Gastroesophageal sphincter (tissue), 4 donors: Measurements from ENCODE around the gene MUC5AC. TPM values are rescaled to one million over a fixed set of nuclear protein-coding genes. Genes with fewer than 3 reads are reported as not detected.

Experiments used
- ATAC-seq: fragments of 150-250 bp; one replicate; pipeline ENCODE4 v1.9.1; 2016; ENCODE audit warnings: mild to moderate bottlenecking, moderate library complexity
- H3K27ac ChIP-seq, 4 donors: fragments of 200-600 bp; sonication (generic) in 3 of 4; 1 replicate in 3 of 4; 2 replicates in 1 of 4; pipeline ENCODE4 v1.5.1; 2016 to 2019
- H3K27me3 ChIP-seq: fragments of 200-600 bp; sonication (generic); one replicate; pipeline ENCODE4 v1.5.1; 2019
- H3K36me3 ChIP-seq, 2 donors: fragments of 200-600 bp; sonication (generic); one replicate each; pipeline ENCODE4 v1.5.1; 2019; ENCODE audit warnings: control low read depth in 1 of 2
- H3K4me1 ChIP-seq, 3 donors: fragments of 200-600 bp; sonication (generic); 1 replicate in 2 of 3; 2 replicates in 1 of 3; pipeline ENCODE4 v1.5.1; 2016 to 2019; ENCODE audit warnings: control low read depth in 2 of 3
- H3K4me3 ChIP-seq, 2 donors: fragments of 200-600 bp; sonication (generic); one replicate each; pipeline ENCODE4 v1.5.1; 2019; ENCODE audit warnings: mild to moderate bottlenecking in 1 of 2, moderate library complexity in 1 of 2
- H3K9me3 ChIP-seq, 3 donors: fragments of 200-600 bp; sonication (generic); one replicate each; pipeline ENCODE4 v1.5.1; 2017 to 2019; ENCODE audit warnings: control low read depth in 2 of 3
- EP300 ChIP-seq: sonication (generic); formaldehyde crosslinking; IDR thresholded peaks from one replicate; pipeline ENCODE4 v1.6.1; 2017; ENCODE audit warnings: antibody characterized with exemption, mild to moderate bottlenecking
- POLR2A ChIP-seq, 2 donors: fragments of 450-650 bp; IDR thresholded peaks; one replicate each; pipeline ENCODE4 v1.6.1; 2017; ENCODE audit warnings: antibody characterized with exemption in 2 of 2, mild to moderate bottlenecking in 2 of 2, moderate library complexity in 1 of 2
- POLR2AphosphoS5 ChIP-seq: sonication (generic); formaldehyde crosslinking; IDR thresholded peaks from one replicate; pipeline ENCODE4 v1.6.1; 2017; ENCODE audit warnings: antibody characterized with exemption
- WGBS, 2 donors: methylation state at CpG; one replicate each; pipeline ENCODE4 v1.1.5; 2018; ENCODE audit warnings: low coverage in 1 of 2; 5-methylcytosine and 5-hydroxymethylcytosine counted together
- total RNA-seq, 4 donors: library from RNA; depleted of rRNA; stranded (reverse); fragments of >200 nt; gene quantifications; one replicate each; pipeline ENCODE4 v1.1.0, GENCODE V29; 2016
- TF ChIP-seq, protein P1 (sequence below), 4 experiments: fragments of 200-600 bp in 2 of 4; fragments of 450-650 bp in 2 of 4; sonication (generic) in 1 of 4; IDR thresholded peaks; one replicate each; pipeline ENCODE4 v1.5.1; 2017 to 2019; ENCODE audit warnings: antibody characterized with exemption in 4 of 4, mild to moderate bottlenecking in 2 of 4, moderate library complexity in 2 of 4

MUC5AC gene
- total RNA-seq, 4 donors from 2014 or later: 0.02 to 0.31 TPM; not detected in 2

- no peak overlapping the region for H3K4me3 ChIP-seq
- no peaks in the 10 kb centered on the region for H3K4me1 ChIP-seq
- H3K9me3 ChIP-seq: no peaks in the 10 kb centered on the region
- 76 to 80% methylated on average over 1 to 13 of the region's 42 CpGs for WGBS, 2 donors
- TF ChIP-seq POLR2A (IDR thresholded peaks at IDR 0.05) (no peak), EP300 (no peak), POLR2AphosphoS5 (no peak)
- TF ChIP-seq, protein P1, sequence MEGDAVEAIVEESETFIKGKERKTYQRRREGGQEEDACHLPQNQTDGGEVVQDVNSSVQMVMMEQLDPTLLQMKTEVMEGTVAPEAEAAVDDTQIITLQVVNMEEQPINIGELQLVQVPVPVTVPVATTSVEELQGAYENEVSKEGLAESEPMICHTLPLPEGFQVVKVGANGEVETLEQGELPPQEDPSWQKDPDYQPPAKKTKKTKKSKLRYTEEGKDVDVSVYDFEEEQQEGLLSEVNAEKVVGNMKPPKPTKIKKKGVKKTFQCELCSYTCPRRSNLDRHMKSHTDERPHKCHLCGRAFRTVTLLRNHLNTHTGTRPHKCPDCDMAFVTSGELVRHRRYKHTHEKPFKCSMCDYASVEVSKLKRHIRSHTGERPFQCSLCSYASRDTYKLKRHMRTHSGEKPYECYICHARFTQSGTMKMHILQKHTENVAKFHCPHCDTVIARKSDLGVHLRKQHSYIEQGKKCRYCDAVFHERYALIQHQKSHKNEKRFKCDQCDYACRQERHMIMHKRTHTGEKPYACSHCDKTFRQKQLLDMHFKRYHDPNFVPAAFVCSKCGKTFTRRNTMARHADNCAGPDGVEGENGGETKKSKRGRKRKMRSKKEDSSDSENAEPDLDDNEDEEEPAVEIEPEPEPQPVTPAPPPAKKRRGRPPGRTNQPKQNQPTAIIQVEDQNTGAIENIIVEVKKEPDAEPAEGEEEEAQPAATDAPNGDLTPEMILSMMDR (IDR thresholded peaks at IDR 0.05): no peak
- H3K36me3 ChIP-seq: no peaks in the 10 kb centered on the region
- ATAC-seq: no peak
- H3K27ac ChIP-seq: no peak overlapping the region
- H3K27me3 ChIP-seq: peaks cover 54% of the 10 kb centered on the region
Observed at GRCh38 chr11:1161410-1162137, 3.8 kb downstream of the MUC5AC start.

- H3K27me3 ChIP-seq: peaks cover 54% of the 10 kb centered on the region
Observed at GRCh38 chr11:1162138-1162475, 4.4 kb downstream of the MUC5AC start.

GRCh38 chr11:1162491-1163311 is 4.9 kb downstream of the MUC5AC start:
- Histone ChIP-seq H3K9me3 (no peaks in the 10 kb centered on the region), H3K27me3 (peaks cover 54% of the 10 kb centered on the region), H3K4me3 (no peak overlapping the region), H3K27ac (no peak overlapping the region), H3K4me1 (no peaks in the 10 kb centered on the region), H3K36me3 (no peaks in the 10 kb centered on the region)
- ATAC-seq: no peak
- 66 to 82% methylated on average over 4 to 6 of the region's 28 CpGs for WGBS, 2 donors
- TF ChIP-seq POLR2AphosphoS5: no peak
- TF ChIP-seq, protein P1 (IDR thresholded peaks at IDR 0.05): no peak
- no peak for TF ChIP-seq EP300
- no peak for TF ChIP-seq POLR2A (IDR thresholded peaks at IDR 0.05)

More at GRCh38 chr11:1162138-1162475, 4.4 kb downstream of the MUC5AC start:
- ATAC-seq: no peak
- TF ChIP-seq, protein P1 (IDR thresholded peaks at IDR 0.05): no peak
- no peak for TF ChIP-seq POLR2A (IDR thresholded peaks at IDR 0.05)
- no peak for TF ChIP-seq POLR2AphosphoS5
- no peak for TF ChIP-seq EP300
- 63 to 80% methylated on average over 5 to 11 of the region's 21 CpGs for WGBS, 2 donors
- no peaks in the 10 kb centered on the region for H3K4me1 ChIP-seq
- no peaks in the 10 kb centered on the region for H3K36me3 ChIP-seq
- no peak overlapping the region for H3K27ac ChIP-seq
- no peaks in the 10 kb centered on the region for H3K9me3 ChIP-seq
- no peak overlapping the region for H3K4me3 ChIP-seq

- peaks cover 54% of the 10 kb centered on the region for H3K27me3 ChIP-seq
- peaks cover 0 to 3% (median 0%) of the 10 kb centered on the region in 3 donors for H3K9me3 ChIP-seq
- no peak overlapping the region for H3K27ac ChIP-seq
- H3K4me1 ChIP-seq: no peaks in the 10 kb centered on the region
- ATAC-seq: no peak
- TF ChIP-seq, protein P1 (IDR thresholded peaks at IDR 0.05): no peak
- TF ChIP-seq POLR2AphosphoS5 (no peak), EP300 (no peak), POLR2A (IDR thresholded peaks at IDR 0.05) (no peak)
- WGBS, 2 donors: no CpG with 5 or more reads among the region's 13 CpGs
- no peaks in the 10 kb centered on the region for H3K36me3 ChIP-seq
- no peak overlapping the region for H3K4me3 ChIP-seq
Observed at GRCh38 chr11:1163321-1163910, 5.7 kb downstream of the MUC5AC start.
